ENCODE results near the gene POU5F2.

The POU5F2 gene

GRCh38 chr5:93715761-93716160 lies 25.6 kb downstream of the POU5F2 start:
- DNase-seq, result no peak

GRCh38 chr5:93715327-93715726 lies 26.1 kb downstream of the POU5F2 start:
- no peak for DNase-seq

- DNase-seq, result no peak
Observed at GRCh38 chr5:93708442-93708841, 33.0 kb downstream of the POU5F2 start.

- peak; percentile 14 to 43 for DNase-seq
Observed at GRCh38 chr5:93705896-93706295, 35.5 kb downstream of the POU5F2 start.

GRCh38 chr5:93704996-93705395 lies 36.4 kb downstream of the POU5F2 start:
- peak in 1 of 2 experiments; percentile 15 for DNase-seq

- DNase-seq, result no peak
Observed at GRCh38 chr5:93691997-93692396, 49.4 kb downstream of the POU5F2 start.
